Measurements from ENCODE around the gene RRP9.

The RRP9 gene

DNA sequence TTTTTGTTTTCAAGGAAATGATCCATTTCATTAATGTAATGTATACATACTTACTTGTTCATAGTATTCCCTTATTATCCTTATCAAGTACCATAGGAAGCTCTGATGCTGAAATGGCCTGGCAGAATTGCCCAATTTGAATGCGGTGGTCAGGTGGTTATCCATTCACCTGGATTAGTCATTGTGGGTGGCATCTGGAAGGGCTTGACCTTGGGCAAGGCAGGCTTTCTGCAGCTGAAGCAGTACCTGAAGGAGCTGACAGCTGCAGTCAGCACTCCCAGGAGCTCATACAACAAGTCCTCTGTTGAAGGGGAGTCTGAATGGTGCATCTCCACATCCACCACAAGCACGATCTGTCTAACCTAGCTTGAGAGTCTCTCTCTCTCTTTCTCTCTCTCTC lies 54.1 kb downstream of the RRP9 start:
- TF ChIP-seq, protein P1, sequence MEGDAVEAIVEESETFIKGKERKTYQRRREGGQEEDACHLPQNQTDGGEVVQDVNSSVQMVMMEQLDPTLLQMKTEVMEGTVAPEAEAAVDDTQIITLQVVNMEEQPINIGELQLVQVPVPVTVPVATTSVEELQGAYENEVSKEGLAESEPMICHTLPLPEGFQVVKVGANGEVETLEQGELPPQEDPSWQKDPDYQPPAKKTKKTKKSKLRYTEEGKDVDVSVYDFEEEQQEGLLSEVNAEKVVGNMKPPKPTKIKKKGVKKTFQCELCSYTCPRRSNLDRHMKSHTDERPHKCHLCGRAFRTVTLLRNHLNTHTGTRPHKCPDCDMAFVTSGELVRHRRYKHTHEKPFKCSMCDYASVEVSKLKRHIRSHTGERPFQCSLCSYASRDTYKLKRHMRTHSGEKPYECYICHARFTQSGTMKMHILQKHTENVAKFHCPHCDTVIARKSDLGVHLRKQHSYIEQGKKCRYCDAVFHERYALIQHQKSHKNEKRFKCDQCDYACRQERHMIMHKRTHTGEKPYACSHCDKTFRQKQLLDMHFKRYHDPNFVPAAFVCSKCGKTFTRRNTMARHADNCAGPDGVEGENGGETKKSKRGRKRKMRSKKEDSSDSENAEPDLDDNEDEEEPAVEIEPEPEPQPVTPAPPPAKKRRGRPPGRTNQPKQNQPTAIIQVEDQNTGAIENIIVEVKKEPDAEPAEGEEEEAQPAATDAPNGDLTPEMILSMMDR (IDR thresholded peaks at IDR 0.05; ENCODE audit: low read depth, low read length): no peak
- TF ChIP-seq MYC (IDR thresholded peaks at IDR 0.05; ENCODE audit: low read depth, low read length): no peak
- no peak for TF ChIP-seq POLR2A (IDR thresholded peaks at IDR 0.05; ENCODE audit: extremely low read depth, insufficient read length)
- TF ChIP-seq, protein P2, sequence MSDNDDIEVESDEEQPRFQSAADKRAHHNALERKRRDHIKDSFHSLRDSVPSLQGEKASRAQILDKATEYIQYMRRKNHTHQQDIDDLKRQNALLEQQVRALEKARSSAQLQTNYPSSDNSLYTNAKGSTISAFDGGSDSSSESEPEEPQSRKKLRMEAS (IDR thresholded peaks at IDR 0.05; ENCODE audit: low read depth, low read length): no peak
- DNase-seq (ENCODE audit: low read depth): no peak
- no peak overlapping the region for H3K4me3 ChIP-seq (ENCODE audit: low read depth, low read length)

DNA sequence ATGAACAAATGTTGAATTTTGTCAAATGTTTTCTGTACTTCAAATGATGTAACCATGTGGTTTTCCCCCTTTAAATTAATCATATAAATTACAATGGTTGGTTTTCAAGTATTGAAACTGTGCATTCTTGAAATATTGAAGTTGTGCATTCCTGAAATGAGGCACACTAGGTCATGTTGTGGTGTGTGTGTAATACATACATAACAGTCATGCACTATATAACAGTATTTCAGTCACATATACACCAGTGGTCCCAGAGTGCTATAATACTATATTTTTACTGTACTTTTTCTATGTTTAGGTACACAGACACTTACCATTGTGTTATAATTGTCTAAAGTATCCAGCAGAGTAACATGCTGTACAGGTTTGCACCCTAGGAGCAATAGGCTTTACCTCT lies 55.3 kb downstream of the RRP9 start:
- DNase-seq (ENCODE audit: low read depth): no peak
- H3K4me3 ChIP-seq (ENCODE audit: low read depth, low read length): no peak overlapping the region
- TF ChIP-seq, protein P2 (IDR thresholded peaks at IDR 0.05; ENCODE audit: low read depth, low read length): no peak
- TF ChIP-seq, protein P1 (IDR thresholded peaks at IDR 0.05; ENCODE audit: low read depth, low read length): no peak
- TF ChIP-seq MYC (IDR thresholded peaks at IDR 0.05; ENCODE audit: low read depth, low read length): no peak
- TF ChIP-seq POLR2A (IDR thresholded peaks at IDR 0.05; ENCODE audit: extremely low read depth, insufficient read length): no peak
